ENCODE data around the gene MCF2L2. TPM values are rescaled to one million over a fixed set of nuclear protein-coding genes. Genes with fewer than 3 reads are reported as not detected.

Gene MCF2L2
- total RNA-seq, 2 donors from 2014 or later: 0.25 to 1.4 TPM

- no peak for TF ChIP-seq CTCF (IDR thresholded peaks at IDR 0.05)
- Histone ChIP-seq H3K27ac (no peak overlapping the region), H3K36me3 (no peaks in the 10 kb centered on the region), H3K27me3 (no peaks in the 10 kb centered on the region), H3K9ac (ENCODE audit: low read depth in 2 of 2, low read length in 2 of 2) (no peak overlapping the region), H3K4me3 (no peak overlapping the region), H3K4me1 (no peaks in the 10 kb centered on the region), H3K9me3 (no peaks in the 10 kb centered on the region)
- no peak for DNase-seq
- intact Hi-C loops (cut with DNase I): no loop called here
Measured at GRCh38 chr3:183391460-183391859, 37.0 kb downstream of the MCF2L2 start.

- H3K9ac ChIP-seq (ENCODE audit: low read depth in 2 of 2, low read length in 2 of 2): no peak overlapping the region
- no peak overlapping the region for H3K4me3 ChIP-seq
- intact Hi-C loops (cut with DNase I): no loop called here
- H3K9me3 ChIP-seq: no peaks in the 10 kb centered on the region
- H3K27ac ChIP-seq: no peak overlapping the region
- no peak for DNase-seq
- no peaks in the 10 kb centered on the region for H3K27me3 ChIP-seq
- TF ChIP-seq CTCF (IDR thresholded peaks at IDR 0.05): no peak
- H3K36me3 ChIP-seq: no peaks in the 10 kb centered on the region
- H3K4me1 ChIP-seq: no peaks in the 10 kb centered on the region
Measured at GRCh38 chr3:183390844-183391243, 37.6 kb downstream of the MCF2L2 start.

GRCh38 chr3:183388213-183388895 is 40.1 kb downstream of the MCF2L2 start:
- H3K36me3 ChIP-seq: no peaks in the 10 kb centered on the region
- no peaks in the 10 kb centered on the region for H3K4me1 ChIP-seq
- H3K4me3 ChIP-seq: no peak overlapping the region
- intact Hi-C loops (cut with DNase I): no loop called here
- TF ChIP-seq CTCF (IDR thresholded peaks at IDR 0.05): no peak
- no peaks in the 10 kb centered on the region for H3K27me3 ChIP-seq
- no peak overlapping the region for H3K9ac ChIP-seq (ENCODE audit: low read depth in 2 of 2, low read length in 2 of 2)
- H3K27ac ChIP-seq: no peak overlapping the region
- no peak for DNase-seq
- H3K9me3 ChIP-seq: no peaks in the 10 kb centered on the region

- Histone ChIP-seq H3K9me3 (no peaks in the 10 kb centered on the region), H3K27ac (no peak overlapping the region), H3K9ac (ENCODE audit: low read depth in 2 of 2, low read length in 2 of 2) (no peak overlapping the region), H3K4me1 (no peaks in the 10 kb centered on the region), H3K27me3 (no peaks in the 10 kb centered on the region), H3K36me3 (no peaks in the 10 kb centered on the region), H3K4me3 (no peak overlapping the region)
- intact Hi-C loops (cut with DNase I): loop anchor here (2.0 kb wide), 1 partner anchor 263 kb away; no protein-coding TSS in a partner anchor
- no peak for DNase-seq
- no peak for TF ChIP-seq CTCF (IDR thresholded peaks at IDR 0.05)
Measured at GRCh38 chr3:183387797-183388196, 40.6 kb downstream of the MCF2L2 start.

GRCh38 chr3:183386651-183387050 is 41.8 kb downstream of the MCF2L2 start:
- TF ChIP-seq CTCF (IDR thresholded peaks at IDR 0.05): no peak
- H3K27me3 ChIP-seq: no peaks in the 10 kb centered on the region
- DNase-seq: no peak
- no peak overlapping the region for H3K9ac ChIP-seq (ENCODE audit: low read depth in 2 of 2, low read length in 2 of 2)
- intact Hi-C loops (cut with DNase I): loop anchor here (2.0 kb wide), 1 partner anchor 262 kb away; no protein-coding TSS in a partner anchor
- no peak overlapping the region for H3K4me3 ChIP-seq
- no peaks in the 10 kb centered on the region for H3K4me1 ChIP-seq
- H3K36me3 ChIP-seq: no peaks in the 10 kb centered on the region
- H3K27ac ChIP-seq: no peak overlapping the region
- no peaks in the 10 kb centered on the region for H3K9me3 ChIP-seq
